Smooth muscle cell (in vitro differentiated cells): ENCODE results near the gene SLC22A23. TPM values are rescaled to one million over a fixed set of nuclear protein-coding genes. Genes with fewer than 3 reads are reported as not detected.

Experiments used
- DNase-seq: peaks from one replicate; lab custom pipeline; 2025; ENCODE audit not compliant: unreplicated experiment; lab: John Stamatoyannopoulos, UW
- H2AFZ ChIP-seq: fragments of 200-600 bp; sonication (generic); 2 replicates; pipeline ENCODE4 v1.6.0; 2016; ENCODE audit warnings: antibody characterized with exemption, low read depth, mild to moderate bottlenecking
- H3F3A ChIP-seq: fragments of 200-600 bp; sonication (generic); 2 replicates; pipeline ENCODE4 v1.6.0; 2017; ENCODE audit warnings: antibody characterized with exemption, low read depth
- H3K27ac ChIP-seq: fragments of 200-600 bp; sonication (generic); 2 replicates; pipeline ENCODE4 v1.5.1; 2016; ENCODE audit warnings: low read depth, mild to moderate bottlenecking
- H3K27me3 ChIP-seq: fragments of 200-600 bp; sonication (generic); 2 replicates; pipeline ENCODE4 v1.6.1; 2016; ENCODE audit warnings: low read depth, mild to moderate bottlenecking
- H3K36me3 ChIP-seq: fragments of 200-600 bp; sonication (generic); 2 replicates; pipeline ENCODE4 v1.5.1; 2016; ENCODE audit warnings: low read depth
- H3K4me1 ChIP-seq: fragments of 200-600 bp; sonication (generic); 2 replicates; pipeline ENCODE4 v1.5.1; 2016; ENCODE audit warnings: low read depth
- H3K4me2 ChIP-seq: fragments of 200-600 bp; sonication (generic); 2 replicates; pipeline ENCODE4 v1.6.0; 2016; ENCODE audit warnings: mild to moderate bottlenecking
- H3K4me3 ChIP-seq: fragments of 200-600 bp; sonication (generic); 2 replicates; pipeline ENCODE4 v1.5.1; 2016; ENCODE audit warnings: mild to moderate bottlenecking
- H3K79me2 ChIP-seq: fragments of 200-600 bp; sonication (generic); 2 replicates; pipeline ENCODE4 v1.6.0; 2016; ENCODE audit warnings: low read depth, mild to moderate bottlenecking
- H3K9ac ChIP-seq: fragments of 200-600 bp; sonication (generic); 2 replicates; pipeline ENCODE4 v1.6.0; 2016; ENCODE audit warnings: low read depth
- H3K9me3 ChIP-seq: fragments of 200-600 bp; sonication (generic); replicated peaks from 2 replicates; pipeline ENCODE4 v1.5.1; 2016; ENCODE audit warnings: low read depth
- H4K20me1 ChIP-seq: fragments of 200-600 bp; sonication (generic); 2 replicates; pipeline ENCODE4 v1.6.0; 2016; ENCODE audit warnings: low read depth
- CTCF ChIP-seq: fragments of 200-600 bp; sonication (generic); IDR thresholded peaks from 2 replicates; pipeline ENCODE4 v1.5.1; 2017; ENCODE audit warnings: borderline replicate concordance, mild to moderate bottlenecking, antibody characterized with exemption; ENCODE audit not compliant: insufficient read depth, poor library complexity, severe bottlenecking
- WGBS: methylation state at CpG from one replicate; pipeline ENCODE4 v1.1.7; 2016; ENCODE audit warnings: low lambda C conversion rate; 5-methylcytosine and 5-hydroxymethylcytosine counted together
- polyA plus RNA-seq: library from polyadenylated mRNA; unstranded; fragments of >200 nt; fragmentation: Nextera tagmentation; extraction: Ambion mirVana; gene quantifications from 2 replicates; pipeline ENCODE4 v1.2.1, GENCODE V29; 2016
- total RNA-seq: library from RNA; depleted of rRNA; stranded (reverse); fragments of >200 nt; gene quantifications from 2 replicates; pipeline ENCODE4 v1.2.3, GENCODE V29; 2014

The SLC22A23 gene
- total and polyA plus RNA-seq, 2 experiments from 2014 or later, result 1.6 to 3.8 TPM

- Histone ChIP-seq H3K9ac (no peak overlapping the region), H3K4me2 (no peak overlapping the region), H3K4me1 (peaks cover 14% of the 10 kb centered on the region), H4K20me1 (no peaks in the 10 kb centered on the region), H3K9me3 (no peaks in the 10 kb centered on the region), H3K36me3 (no peaks in the 10 kb centered on the region), H3K27ac (no peak overlapping the region), H3K4me3 (no peak overlapping the region), H3K27me3 (no peaks in the 10 kb centered on the region), H3K79me2 (no peaks in the 10 kb centered on the region), H2AFZ (no peak overlapping the region), H3F3A (peaks cover 3% of the 10 kb centered on the region)
- 84% methylated on average over 10 of the region's 10 CpGs for WGBS
- no peak for TF ChIP-seq CTCF
- no peak for DNase-seq
Measured at GRCh38 chr6:3359101-3359752, 97.6 kb downstream of the SLC22A23 start.

GRCh38 chr6:3358413-3359100, 98.3 kb downstream of the SLC22A23 start:
- H3K36me3 ChIP-seq, result no peaks in the 10 kb centered on the region
- no peaks in the 10 kb centered on the region for H3K79me2 ChIP-seq
- H3K27me3 ChIP-seq, result no peaks in the 10 kb centered on the region
- peaks cover 3% of the 10 kb centered on the region for H3F3A ChIP-seq
- no peak for DNase-seq
- no peak overlapping the region for H3K4me3 ChIP-seq
- no peak overlapping the region for H3K4me2 ChIP-seq
- H4K20me1 ChIP-seq, result no peaks in the 10 kb centered on the region
- H3K27ac ChIP-seq, result no peak overlapping the region
- no peak overlapping the region for H2AFZ ChIP-seq
- H3K9ac ChIP-seq, result no peak overlapping the region
- WGBS, result 94% methylated on average over 14 of the region's 14 CpGs
- H3K4me1 ChIP-seq, result peaks cover 14% of the 10 kb centered on the region
- TF ChIP-seq CTCF, result no peak
- H3K9me3 ChIP-seq, result no peaks in the 10 kb centered on the region

- Histone ChIP-seq H3K4me3 (no peak overlapping the region), H3K9me3 (no peaks in the 10 kb centered on the region), H3K36me3 (no peaks in the 10 kb centered on the region), H3K27ac (no peak overlapping the region), H3K79me2 (no peaks in the 10 kb centered on the region), H4K20me1 (no peaks in the 10 kb centered on the region), H3F3A (peaks cover 3% of the 10 kb centered on the region), H3K9ac (no peak overlapping the region), H2AFZ (no peak overlapping the region), H3K27me3 (no peaks in the 10 kb centered on the region), H3K4me2 (no peak overlapping the region), H3K4me1 (peaks cover 15% of the 10 kb centered on the region)
- WGBS, result 84% methylated on average over 6 of the region's 6 CpGs
- TF ChIP-seq CTCF, result no peak
- no peak for DNase-seq
Measured at GRCh38 chr6:3357678-3358077, 99.2 kb downstream of the SLC22A23 start.
